ENCODE data around the gene LRFN2. TPM values are rescaled to one million over a fixed set of nuclear protein-coding genes. Genes with fewer than 3 reads are reported as not detected.

LRFN2 gene
- total RNA-seq, 1 donor from 2014 or later, result not detected

DNA sequence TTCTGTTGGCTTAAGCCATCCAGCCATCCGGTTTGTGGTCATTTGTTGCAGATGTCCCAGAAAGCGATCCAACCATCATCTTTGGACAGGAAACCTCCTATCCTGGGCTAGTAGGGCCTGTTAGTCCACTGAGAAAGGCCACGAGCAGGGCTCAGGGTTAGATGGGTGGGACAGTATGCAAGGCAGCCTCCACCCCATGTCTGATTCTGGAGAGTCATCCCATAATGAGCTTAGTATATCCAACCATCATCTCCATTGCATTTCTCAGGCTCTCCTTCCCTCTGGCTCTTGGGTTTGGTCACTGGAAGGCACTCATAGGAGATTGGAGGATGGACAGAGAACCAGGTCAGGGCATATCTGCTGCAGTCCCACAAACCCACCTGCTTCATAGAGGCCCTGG lies 117.8 kb downstream of the LRFN2 start:
- no peak overlapping the region for H3K4me3 ChIP-seq (ENCODE audit: low read depth, low read length)
- TF ChIP-seq, protein P1, sequence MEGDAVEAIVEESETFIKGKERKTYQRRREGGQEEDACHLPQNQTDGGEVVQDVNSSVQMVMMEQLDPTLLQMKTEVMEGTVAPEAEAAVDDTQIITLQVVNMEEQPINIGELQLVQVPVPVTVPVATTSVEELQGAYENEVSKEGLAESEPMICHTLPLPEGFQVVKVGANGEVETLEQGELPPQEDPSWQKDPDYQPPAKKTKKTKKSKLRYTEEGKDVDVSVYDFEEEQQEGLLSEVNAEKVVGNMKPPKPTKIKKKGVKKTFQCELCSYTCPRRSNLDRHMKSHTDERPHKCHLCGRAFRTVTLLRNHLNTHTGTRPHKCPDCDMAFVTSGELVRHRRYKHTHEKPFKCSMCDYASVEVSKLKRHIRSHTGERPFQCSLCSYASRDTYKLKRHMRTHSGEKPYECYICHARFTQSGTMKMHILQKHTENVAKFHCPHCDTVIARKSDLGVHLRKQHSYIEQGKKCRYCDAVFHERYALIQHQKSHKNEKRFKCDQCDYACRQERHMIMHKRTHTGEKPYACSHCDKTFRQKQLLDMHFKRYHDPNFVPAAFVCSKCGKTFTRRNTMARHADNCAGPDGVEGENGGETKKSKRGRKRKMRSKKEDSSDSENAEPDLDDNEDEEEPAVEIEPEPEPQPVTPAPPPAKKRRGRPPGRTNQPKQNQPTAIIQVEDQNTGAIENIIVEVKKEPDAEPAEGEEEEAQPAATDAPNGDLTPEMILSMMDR (conservative IDR thresholded peaks at IDR 0.05; ENCODE audit: low read depth, low read length), result no peak
- no peak for DNase-seq (ENCODE audit: low read depth)

DNA sequence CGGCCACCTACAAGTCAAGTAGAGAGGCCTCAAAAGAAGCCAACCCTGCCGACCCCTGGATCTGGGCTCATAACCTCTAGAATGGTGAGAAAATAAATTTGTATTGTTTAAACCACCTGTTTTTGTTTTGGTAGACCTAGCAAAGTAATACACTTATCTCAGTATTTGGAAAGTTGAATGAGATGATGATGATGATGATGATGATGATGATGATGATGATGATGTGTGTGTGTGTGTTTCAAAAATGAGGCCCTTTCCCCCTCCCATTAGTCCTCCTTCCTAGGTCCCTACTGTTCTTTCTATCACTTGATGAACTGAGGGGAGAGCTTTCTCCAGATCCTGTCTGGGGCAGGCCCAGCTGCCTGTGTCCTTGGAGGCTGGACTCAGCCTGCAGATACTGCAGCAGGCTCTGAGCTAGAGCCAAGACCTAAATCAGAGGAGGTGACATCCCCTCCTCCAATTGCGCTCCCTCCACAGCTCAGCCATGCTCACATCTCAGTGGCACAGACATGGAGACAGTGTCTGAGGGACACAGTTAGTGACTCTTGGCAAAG lies 120.1 kb downstream of the LRFN2 start:
- TF ChIP-seq, protein P1 (conservative IDR thresholded peaks at IDR 0.05; ENCODE audit: low read depth, low read length), result no peak
- no peak overlapping the region for H3K4me3 ChIP-seq (ENCODE audit: low read depth, low read length)
- DNase-seq (ENCODE audit: low read depth), result no peak

DNA sequence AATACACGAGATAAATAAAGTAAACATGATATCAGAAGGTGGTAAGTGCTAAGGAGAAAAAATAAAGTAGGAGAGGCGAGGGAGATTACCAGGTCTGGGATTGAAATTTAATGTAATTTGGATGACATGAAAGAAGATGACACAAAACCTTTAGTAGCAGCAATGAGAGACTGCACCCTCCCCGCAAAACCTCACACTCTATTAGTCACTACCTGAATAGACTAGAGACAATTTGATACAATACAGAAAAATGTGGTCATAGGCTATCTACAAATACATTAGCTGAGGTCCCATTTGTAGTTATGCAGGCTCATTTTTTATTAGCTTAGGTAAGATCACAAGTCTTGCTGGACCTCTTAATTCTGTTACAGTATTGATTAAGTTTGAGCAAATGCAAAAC lies 125.5 kb downstream of the LRFN2 start:
- DNase-seq (ENCODE audit: low read depth), result no peak
- H3K4me3 ChIP-seq (ENCODE audit: low read depth, low read length), result no peak overlapping the region
- TF ChIP-seq, protein P1 (conservative IDR thresholded peaks at IDR 0.05; ENCODE audit: low read depth, low read length), result no peak

DNA sequence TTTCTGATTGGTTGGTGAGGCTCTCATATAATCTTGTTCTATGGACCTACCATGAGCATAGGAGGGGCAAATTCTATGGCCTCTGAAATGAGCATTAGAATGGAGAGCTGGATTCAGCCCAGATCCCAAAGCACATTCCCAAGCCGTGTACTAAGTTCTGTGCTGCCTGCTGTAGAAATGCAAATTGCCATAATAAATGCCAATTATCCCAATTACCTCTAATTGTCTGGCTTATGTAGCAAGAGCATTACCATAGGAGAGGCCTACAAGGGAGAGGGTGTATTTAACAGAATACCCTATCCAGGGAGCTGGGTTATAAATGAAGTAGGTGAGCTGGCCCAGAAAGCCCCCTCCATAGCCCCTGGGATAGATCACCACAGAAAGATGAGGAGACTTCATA lies 126.8 kb downstream of the LRFN2 start:
- TF ChIP-seq, protein P1 (conservative IDR thresholded peaks at IDR 0.05; ENCODE audit: low read depth, low read length), result no peak
- DNase-seq (ENCODE audit: low read depth), result no peak
- H3K4me3 ChIP-seq (ENCODE audit: low read depth, low read length), result no peak overlapping the region

DNA sequence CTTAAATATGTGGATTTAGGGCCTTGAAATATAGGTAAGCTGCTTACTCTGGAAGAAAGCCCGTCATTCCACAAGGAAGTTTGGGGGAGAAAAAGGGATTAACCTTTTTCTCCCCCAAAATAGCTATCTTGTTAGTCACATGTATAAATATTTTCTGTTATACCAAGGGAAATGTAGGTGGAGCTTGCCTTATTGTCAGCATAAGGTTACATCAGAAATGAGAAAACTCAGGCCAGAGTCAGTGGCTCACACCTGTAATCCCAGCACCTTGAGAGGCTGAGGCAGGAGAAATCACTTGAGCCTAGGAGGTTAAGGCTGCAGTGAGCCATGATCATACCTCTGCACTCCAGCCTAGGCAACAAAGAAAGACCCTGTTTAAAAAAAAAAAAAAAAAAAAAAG lies 129.9 kb downstream of the LRFN2 start:
- DNase-seq (ENCODE audit: low read depth), result no peak
- H3K4me3 ChIP-seq (ENCODE audit: low read depth, low read length), result no peak overlapping the region
- TF ChIP-seq, protein P1 (conservative IDR thresholded peaks at IDR 0.05; ENCODE audit: low read depth, low read length), result no peak

DNA sequence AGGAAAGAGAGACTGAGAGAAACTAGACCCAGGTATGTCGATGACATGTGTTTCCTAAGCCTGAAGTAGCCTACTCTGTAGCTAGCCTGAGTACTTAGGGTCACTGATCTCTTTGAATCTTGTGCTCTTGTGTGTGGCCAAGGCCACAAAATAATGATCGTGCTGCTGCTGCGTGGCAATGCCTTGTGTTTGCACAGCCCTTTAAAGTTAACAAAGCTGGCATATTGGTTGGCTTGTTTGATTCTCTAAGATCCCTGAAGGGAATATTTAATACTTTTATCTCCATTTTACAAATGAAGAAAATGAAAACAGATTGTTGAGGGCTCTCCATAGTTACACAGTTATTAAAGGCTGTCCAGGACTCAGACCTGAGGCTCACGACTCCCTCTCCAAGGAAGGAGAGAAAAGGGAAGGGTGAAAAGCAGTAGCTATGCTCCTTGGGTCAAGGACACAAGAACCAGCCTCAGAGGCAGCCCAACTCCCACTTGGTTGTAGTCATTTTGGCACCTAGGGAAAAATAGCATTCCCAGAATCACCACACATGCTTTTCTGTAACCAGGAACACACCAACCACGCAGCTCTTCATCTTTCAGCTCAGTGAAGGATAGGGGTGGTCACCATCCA lies 130.7 kb downstream of the LRFN2 start:
- no peak for DNase-seq (ENCODE audit: low read depth)
- no peak overlapping the region for H3K4me3 ChIP-seq (ENCODE audit: low read depth, low read length)
- TF ChIP-seq, protein P1 (conservative IDR thresholded peaks at IDR 0.05; ENCODE audit: low read depth, low read length), result no peak

Measured in epithelial cell of proximal tubule (primary cell).